OCI-LY3 (cell line): Measurements from ENCODE around the gene KRCC1.

ENCODE experiments used
- EZH2phosphoT487 ChIP-seq: fragments of 200-600 bp; shearing (Covaris generic); IDR thresholded peaks from 2 replicates; pipeline ENCODE4 v1.6.1; 2018; ENCODE audit warnings: antibody characterized with exemption, mixed run types, low read depth
- TF ChIP-seq, protein P1 (sequence below): fragments of 200-600, 300-600 bp; sonication (generic); IDR thresholded peaks from 2 replicates; pipeline ENCODE4 v1.5.1; 2014; ENCODE audit warnings: antibody characterized with exemption, low read length, low read depth

DNA sequence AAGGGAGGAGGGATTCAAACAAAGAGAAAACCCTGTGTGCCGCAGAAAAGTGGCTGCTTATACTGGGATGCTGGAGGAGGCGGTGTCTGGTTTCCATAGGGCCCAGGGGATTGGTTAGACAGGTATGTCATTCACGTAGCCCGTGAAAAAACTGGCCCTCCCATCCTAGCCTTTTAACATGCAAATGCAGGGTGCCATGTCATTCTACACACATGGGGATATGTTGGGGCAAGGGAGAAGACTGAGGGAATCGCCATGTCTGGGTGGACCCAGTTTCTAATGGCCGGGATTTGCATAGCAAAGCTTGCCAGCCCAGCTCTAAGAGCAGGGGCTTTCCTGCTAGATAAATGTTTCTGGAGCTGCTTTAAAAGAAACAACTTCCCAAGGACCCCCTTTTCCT lies 31.1 kb downstream of the KRCC1 start:
- TF ChIP-seq, protein P1, sequence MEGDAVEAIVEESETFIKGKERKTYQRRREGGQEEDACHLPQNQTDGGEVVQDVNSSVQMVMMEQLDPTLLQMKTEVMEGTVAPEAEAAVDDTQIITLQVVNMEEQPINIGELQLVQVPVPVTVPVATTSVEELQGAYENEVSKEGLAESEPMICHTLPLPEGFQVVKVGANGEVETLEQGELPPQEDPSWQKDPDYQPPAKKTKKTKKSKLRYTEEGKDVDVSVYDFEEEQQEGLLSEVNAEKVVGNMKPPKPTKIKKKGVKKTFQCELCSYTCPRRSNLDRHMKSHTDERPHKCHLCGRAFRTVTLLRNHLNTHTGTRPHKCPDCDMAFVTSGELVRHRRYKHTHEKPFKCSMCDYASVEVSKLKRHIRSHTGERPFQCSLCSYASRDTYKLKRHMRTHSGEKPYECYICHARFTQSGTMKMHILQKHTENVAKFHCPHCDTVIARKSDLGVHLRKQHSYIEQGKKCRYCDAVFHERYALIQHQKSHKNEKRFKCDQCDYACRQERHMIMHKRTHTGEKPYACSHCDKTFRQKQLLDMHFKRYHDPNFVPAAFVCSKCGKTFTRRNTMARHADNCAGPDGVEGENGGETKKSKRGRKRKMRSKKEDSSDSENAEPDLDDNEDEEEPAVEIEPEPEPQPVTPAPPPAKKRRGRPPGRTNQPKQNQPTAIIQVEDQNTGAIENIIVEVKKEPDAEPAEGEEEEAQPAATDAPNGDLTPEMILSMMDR, result no peak
- TF ChIP-seq EZH2phosphoT487, result no peak
